ENCODE data around the gene GM2A.

- TF ChIP-seq CTCF (conservative IDR thresholded peaks at IDR 0.05; ENCODE audit: low read length) (no peak), EZH2phosphoT487 (IDR thresholded peaks at IDR 0.05; ENCODE audit: borderline replicate concordance) (no peak)
These were observed 50.7 kb downstream of the GM2A start, which contains the start of gene SLC36A3 for GRCh38 chr5:151303666-151304065.
